ENCODE results near the gene VILL.
A peak's percentile ranks its signal among the peaks of the same experiment; 100 is the strongest.
"Not testable (repeated sequence)": the region's sequence is repeated elsewhere in the genome, so short reads cannot be mapped to it uniquely, and the experiment has no call there.

Gene VILL

DNA sequence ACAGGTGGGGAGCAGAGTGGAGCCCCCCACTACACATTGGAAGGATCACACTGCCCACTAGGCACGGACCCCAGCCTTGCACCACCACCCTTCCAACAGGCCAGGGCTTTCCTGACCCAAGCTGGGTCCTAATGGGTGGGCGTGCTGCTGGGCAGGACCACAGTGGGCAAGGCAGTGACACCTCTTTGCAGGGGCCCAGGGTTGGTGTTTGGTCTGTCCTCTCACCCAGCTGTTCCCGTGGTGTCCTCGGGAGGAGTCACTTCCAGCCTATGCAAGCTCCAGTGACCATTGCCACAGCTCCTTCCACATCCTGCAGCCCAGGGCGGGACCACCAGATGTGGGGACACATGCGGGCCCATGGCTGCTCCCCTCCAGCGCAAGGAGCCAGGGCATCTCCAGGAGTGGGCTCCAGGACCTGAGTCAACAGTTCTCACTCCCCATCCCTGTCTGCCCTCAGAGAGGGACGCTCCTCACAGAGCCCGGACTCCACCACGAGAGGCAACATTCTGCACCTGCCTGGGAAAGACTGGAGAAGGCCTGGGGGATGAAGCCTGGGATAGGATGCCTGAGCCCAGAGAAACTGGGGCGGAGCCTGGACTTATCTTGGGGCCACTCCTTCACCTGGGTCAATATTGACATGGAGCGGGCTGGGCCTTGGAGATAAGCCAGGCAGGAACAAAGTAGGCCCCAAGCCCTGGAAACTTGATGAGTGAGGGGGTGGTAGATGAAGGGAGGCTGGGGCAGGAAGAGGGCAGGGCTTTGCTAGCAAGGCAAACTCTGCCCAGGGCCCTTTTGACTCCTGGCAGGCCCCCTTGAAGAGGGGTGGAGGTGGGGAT lies 3.9 kb upstream of the VILL start:
- DNase-seq (ENCODE audit: low spot score) = no peak

GRCh38 chr3:37987315-37987697 lies 3.3 kb upstream of the VILL start:
- no peak for DNase-seq (ENCODE audit: low spot score)

DNA sequence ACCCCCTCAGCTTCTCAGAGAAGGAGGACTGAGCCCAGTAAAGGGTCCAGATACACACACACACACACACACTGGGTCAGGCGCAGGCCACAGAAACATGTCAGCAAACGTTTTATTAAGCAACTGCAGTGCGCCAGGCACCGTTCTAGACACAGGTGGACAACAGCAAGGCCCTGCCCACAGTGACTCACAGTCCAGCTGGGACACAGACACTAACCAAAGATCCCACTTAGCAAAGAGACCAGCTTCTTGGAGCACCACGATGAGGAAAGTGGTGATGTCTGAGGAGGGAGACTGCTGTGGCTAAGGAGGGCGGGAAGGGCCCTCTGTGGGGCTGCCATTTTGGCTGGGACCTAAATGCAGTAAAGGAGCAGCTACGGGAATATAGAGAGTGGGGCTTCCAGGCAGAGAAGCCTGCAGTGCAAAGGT lies 2.8 kb upstream of the VILL start:
- DNase-seq (ENCODE audit: low spot score) = no peak

- DNase-seq (ENCODE audit: low spot score) = not testable (repeated sequence)
Observed at GRCh38 chr3:37988376-37988775, 2.2 kb upstream of the VILL start.

DNA sequence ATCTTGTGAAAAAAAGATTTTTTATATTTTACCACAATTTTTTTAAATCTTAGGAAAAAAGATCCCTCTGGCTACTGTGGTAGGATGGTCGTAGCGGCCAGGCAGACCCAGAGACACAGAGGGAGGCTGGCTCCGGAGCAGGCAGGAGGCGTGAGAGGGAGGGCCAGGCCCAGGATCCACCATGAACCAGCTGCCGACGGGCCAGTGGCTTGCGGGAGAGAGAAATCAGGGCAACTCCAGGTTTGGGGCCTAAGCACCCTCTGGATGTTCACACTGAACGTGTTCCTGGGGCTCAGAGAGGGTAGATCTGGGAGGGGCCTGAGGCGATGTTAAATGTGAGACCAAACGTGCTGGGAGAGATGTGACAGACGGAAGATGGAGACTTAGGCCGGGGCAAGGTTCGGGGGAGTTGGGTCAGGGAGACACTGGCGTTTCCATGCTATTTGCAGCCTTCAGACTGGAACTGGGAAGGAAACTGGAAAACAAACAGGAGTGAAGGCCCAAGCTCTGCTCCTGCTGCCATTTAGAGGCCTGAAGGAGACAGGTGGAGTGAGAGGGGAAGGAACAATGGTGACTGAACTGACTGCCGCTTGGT lies 1.6 kb upstream of the VILL start:
- DNase-seq (ENCODE audit: low spot score) = no peak

DNA sequence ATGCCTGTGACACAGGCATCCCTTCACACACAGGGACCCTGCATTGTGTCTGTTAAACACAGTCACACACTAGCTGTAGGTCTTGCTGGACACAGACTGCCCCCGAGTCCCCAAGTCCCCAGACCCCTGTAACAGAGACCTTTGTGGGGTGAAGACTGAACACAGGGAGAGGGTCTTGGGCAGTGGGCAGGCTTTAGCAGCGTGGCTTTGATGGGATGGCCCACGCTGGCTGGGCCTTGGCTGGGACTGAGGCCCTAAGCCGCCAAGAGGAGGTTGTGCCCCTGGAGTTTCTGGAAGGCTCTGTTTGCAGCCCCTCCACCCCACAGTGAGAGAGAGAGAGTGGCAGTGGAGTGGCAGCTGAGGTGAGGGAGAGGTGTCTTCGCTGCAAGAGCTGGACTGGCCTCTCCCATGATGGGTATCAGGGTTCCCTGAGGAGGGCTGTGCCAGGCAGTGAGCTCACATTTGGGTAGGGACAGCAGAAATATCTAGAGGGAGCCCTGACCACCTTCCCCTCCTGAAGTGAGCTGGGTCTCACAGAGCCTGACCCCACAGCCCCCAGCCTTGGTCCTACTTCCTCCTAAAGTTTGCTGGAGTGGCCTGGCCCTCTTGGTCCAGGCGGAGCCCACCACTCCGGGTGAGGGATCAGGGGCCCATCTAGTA lies 635 bp upstream of the VILL start:
- no peak for DNase-seq (ENCODE audit: low spot score)

DNA sequence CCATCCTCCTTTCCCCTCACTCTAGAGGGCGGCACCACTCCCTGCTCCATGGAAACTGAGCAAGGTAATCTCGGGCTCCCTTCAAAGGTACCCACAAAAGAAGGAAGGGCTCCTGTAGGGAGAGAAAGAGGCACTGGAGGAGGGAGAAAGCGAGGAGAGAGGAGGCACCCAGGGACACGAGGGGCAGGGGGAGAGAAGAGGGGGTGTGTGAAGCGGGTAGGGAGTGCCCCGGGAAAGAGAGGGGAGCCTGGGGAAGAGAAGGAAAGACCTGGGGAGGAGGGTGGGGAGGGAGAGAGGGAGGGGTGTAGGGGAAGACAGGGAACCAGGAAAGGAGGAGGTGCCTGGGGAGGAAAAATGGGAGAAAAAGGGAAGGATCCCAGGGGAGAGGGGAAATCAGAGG lies 523 bp downstream of the VILL start:
- no peak for DNase-seq (ENCODE audit: low spot score)

DNA sequence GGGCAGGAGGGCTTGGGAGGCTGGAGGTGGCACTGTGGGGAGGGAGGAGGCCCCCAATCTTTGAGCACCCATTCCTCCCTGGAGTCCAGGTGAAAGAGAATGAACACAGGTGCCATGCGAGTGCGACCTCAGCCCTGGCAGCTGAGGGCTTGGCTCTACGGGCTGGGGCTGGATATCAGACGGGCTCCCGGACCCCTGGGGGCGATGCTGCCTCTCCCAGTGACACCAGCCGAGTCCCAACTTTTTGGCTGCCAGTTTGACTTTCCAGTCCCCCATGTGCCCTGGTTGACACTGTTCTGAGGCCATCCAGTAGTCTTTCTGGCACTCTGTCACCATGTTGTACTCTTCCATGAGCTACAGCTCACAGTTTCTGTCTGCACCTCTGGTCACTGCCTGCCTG lies 1.2 kb downstream of the VILL start:
- no peak for DNase-seq (ENCODE audit: low spot score)

- no peak for DNase-seq (ENCODE audit: low spot score)
Observed at GRCh38 chr3:37992271-37993066, 1.9 kb downstream of the VILL start.

GRCh38 chr3:37993067-37993455 lies 2.5 kb downstream of the VILL start:
- no peak for DNase-seq (ENCODE audit: low spot score)

DNA sequence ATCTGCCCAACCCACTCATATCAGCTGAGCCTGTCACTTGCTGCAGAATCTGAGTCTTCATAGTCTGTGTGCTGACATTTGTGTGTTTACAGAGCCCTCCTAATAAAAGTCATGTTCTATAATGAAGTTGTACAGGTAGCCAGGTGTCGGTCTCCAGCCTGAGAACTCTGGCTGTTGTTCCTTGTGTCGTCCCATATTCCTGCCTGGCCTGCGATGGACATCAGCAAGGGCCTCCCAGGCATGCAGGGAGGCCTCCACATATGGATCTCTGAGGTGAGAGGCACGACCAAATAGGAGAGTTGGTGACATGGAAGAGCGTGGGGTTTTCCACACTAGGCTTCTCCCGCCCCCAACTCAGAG lies 2.9 kb downstream of the VILL start:
- no peak for DNase-seq (ENCODE audit: low spot score)

GRCh38 chr3:37993820-37994638 lies 3.4 kb downstream of the VILL start:
- DNase-seq (ENCODE audit: low spot score) = peak; percentile 50

DNA sequence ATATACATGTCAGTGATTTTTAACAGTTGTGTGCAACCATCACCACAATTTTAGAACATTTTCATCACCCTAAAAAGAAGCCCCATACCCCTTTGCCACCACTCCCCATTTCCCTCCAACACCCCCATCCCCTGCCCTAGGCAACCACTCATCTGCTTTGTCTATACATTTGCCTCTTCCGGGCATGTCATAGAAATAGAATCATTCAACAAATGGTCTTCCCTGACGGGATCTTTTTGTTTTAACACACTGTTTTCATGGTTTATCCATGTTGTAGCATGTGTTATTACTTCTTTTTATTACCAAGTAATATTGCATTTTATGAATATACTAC lies 4.0 kb downstream of the VILL start:
- DNase-seq (ENCODE audit: low spot score) = no peak

DNA sequence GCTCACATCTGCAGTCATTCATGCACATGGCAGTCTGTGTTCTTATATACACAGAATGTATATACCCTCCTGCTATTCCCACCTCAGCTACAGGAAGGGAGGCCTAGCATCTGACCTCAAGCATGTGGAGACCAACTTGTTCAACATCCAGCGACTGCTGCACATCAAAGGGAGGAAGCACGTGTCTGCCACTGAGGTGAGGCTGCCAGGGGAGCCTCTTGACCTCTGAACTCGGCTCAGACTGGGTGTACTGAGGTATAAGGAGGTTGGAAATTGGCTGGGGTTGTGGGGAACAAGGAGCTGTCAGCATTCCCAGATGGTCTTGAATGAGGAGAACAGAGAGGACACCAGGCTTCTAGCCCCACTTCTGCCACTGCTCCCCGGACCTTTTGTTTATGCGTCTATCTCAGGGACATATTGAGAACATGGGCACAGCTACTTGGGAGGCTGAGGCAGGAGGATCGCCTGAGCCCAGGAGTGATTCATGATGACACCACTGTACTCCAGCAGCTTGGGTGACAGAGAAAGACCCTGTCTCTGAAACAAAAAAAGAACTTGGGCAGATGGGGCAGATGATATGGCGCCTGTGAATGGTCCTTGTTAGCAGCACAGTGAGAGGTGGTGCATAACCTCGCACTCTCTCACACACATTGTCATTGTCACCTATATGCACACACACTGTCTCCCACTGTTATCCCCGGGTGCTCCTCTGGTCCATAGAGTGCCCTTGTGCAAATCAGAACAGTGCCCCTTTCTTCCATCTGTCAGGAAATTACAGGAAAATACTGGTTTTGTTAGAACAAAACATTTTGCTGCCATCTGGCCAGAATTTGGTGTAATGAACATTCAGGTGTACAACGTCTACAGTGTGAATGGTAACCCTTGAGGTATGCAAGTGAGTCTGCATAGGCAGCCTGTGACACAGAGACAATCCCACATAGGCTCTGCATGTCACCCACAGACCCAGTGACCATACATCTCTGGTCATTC lies 5.4 kb downstream of the VILL start:
- peak; percentile 93 for DNase-seq (ENCODE audit: low spot score)

DNA sequence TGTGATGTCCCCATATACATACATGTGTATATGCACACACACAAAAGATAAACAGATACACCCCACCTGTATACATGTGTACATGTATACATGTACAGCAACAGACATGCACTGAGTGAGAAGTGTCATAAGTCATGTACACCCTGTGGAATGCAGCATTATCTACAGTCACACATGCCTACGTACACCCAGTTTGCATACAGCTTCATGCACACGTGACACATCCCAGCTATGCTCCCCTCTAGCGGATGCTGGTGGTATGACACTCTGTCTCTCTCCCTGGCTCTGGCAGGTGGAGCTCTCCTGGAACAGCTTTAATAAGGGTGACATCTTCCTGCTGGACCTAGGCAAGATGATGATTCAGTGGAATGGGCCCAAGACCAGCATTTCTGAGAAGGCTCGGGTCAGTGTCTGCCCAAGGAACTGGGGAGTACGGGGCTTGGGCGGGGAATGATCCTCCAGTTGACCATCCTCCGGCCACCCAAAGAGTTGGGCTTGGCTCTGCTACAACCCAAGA lies 6.3 kb downstream of the VILL start:
- DNase-seq (ENCODE audit: low spot score) = peak; percentile 79

DNA sequence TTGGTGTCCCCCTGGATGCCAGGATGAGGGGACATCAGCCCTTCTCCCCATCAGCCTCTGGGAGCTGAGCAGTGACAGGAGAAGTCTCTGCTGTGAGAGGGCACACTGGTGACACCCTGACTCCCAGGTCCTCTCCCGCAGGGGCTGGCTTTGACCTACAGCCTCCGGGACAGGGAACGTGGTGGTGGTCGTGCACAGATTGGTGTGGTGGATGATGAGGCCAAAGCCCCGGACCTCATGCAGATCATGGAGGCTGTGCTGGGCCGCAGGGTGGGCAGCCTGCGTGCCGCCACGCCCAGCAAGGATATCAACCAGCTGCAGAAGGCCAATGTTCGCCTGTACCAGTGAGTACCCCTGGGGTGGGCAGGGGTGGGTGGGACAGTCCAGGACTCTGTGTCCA lies 6.8 kb downstream of the VILL start:
- no peak for DNase-seq (ENCODE audit: low spot score)

DNA sequence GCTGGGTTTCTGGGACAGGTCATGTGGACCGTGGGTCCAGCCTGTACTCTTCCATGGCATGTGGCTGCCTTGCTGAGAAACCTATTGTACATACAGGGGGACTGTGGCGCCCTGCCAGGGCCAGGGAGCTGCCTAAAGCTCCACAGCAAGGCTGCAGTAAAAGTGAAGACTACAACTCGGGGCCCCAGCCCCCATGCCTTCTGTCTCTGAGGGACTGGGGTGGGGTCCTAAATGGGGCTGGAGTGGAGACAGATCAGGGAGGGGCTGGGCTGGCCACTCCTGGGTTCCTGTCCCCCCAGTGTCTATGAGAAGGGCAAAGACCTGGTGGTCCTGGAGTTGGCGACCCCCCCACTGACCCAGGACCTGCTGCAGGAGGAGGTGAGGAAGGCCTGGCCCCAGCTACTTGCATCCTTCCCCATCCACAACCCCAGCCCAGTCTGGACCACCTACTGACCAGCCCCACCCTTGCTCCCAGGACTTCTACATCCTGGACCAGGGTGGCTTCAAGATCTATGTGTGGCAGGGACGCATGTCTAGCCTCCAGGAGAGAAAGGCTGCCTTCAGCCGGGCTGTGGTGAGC lies 7.3 kb downstream of the VILL start:
- no peak for DNase-seq (ENCODE audit: low spot score)

GRCh38 chr3:37999836-38000235 lies 9.2 kb downstream of the VILL start:
- no peak for DNase-seq (ENCODE audit: low spot score)

DNA sequence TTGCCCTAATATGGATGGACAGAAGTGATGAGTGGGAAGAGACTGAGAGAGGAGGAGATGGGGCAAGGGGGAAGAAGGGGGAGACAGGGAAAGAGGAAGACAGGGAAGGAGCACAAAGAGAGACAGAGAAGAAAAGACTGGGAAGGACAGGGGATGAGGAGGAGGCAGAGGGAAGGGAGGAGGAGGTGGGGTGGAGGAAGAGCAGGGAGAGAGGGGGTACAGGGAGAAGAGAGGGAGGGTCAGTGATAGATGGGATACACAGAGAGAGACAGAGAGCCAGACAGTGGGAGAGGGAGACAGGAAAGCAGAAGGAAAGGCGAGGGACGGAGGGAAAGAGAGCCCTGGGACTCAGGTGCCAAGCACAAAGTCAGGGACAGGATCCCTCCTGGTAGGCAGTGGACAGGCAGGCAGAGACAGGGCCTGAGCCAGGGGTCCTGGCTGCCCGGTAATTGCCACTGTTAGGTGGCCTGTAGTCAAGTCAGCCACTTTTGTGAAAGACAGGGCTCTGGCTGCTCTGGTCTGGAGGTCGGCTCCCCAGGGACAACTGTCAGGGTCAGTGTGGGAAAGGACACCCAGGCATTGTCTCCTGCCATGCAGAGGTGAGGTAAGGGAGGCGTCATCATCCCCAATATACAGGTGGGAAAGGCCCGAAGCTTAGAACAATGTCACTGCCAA lies 9.8 kb downstream of the VILL start:
- DNase-seq (ENCODE audit: low spot score) = no peak
